ENCODE data around the gene FCN1.

GRCh38 chr9:134922932-134923240 lies 5.2 kb upstream of the FCN1 start:
- TF ChIP-seq, protein P1, sequence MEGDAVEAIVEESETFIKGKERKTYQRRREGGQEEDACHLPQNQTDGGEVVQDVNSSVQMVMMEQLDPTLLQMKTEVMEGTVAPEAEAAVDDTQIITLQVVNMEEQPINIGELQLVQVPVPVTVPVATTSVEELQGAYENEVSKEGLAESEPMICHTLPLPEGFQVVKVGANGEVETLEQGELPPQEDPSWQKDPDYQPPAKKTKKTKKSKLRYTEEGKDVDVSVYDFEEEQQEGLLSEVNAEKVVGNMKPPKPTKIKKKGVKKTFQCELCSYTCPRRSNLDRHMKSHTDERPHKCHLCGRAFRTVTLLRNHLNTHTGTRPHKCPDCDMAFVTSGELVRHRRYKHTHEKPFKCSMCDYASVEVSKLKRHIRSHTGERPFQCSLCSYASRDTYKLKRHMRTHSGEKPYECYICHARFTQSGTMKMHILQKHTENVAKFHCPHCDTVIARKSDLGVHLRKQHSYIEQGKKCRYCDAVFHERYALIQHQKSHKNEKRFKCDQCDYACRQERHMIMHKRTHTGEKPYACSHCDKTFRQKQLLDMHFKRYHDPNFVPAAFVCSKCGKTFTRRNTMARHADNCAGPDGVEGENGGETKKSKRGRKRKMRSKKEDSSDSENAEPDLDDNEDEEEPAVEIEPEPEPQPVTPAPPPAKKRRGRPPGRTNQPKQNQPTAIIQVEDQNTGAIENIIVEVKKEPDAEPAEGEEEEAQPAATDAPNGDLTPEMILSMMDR (IDR thresholded peaks at IDR 0.05) = no peak
- TF ChIP-seq POLR2A (IDR thresholded peaks at IDR 0.05) = no peak
- no peak for TF ChIP-seq EP300 (IDR thresholded peaks at IDR 0.05; ENCODE audit: low read depth)
- no peak for TF ChIP-seq POLR2AphosphoS5 (IDR thresholded peaks at IDR 0.05)
